Activated B cell treated with CpG ODN at 0.5 μM for 24 hours (primary cell): ENCODE measurements around the gene FAM53A. TPM values are rescaled to one million over a fixed set of nuclear protein-coding genes. Genes with fewer than 3 reads are reported as not detected.

ENCODE experiments used
- ATAC-seq: fragments of 200-7000 bp; cut with Tn5 transposase; one replicate; pipeline ENCODE4 v1.10.0; 2021; ENCODE audit warnings: low read depth, mild to moderate bottlenecking, moderate library complexity
- CTCF ChIA-PET: fragments of 350-600 bp; sonication (Branson Sonifier 250); formaldehyde crosslinking; loops from one replicate; lab custom pipeline; 2021; ENCODE audit warnings: antibody characterized with exemption; lab: Charles Lee
- POLR2A ChIA-PET: fragments of 350-600 bp; sonication (Branson Sonifier 250); formaldehyde crosslinking; loops from one replicate; lab custom pipeline; 2021; ENCODE audit warnings: antibody characterized with exemption; lab: Charles Lee
- DNase-seq: peaks from one replicate; pipeline ENCODE4 v3.0.0; 2022
- H3K27ac Mint-ChIP-seq: one replicate; pipeline ENCODE4 v1.8.0; 2020; ENCODE audit warnings: mixed read lengths
- H3K27me3 Mint-ChIP-seq: one replicate; pipeline ENCODE4 v1.8.0; 2021; ENCODE audit warnings: mixed read lengths
- H3K36me3 Mint-ChIP-seq: one replicate; pipeline ENCODE4 v1.8.0; 2021; ENCODE audit warnings: low read depth, mixed read lengths
- H3K4me1 Mint-ChIP-seq: one replicate; pipeline ENCODE4 v1.8.0; 2021; ENCODE audit warnings: mixed read lengths
- H3K4me3 Mint-ChIP-seq: one replicate; pipeline ENCODE4 v1.8.0; 2020; ENCODE audit warnings: mild to moderate bottlenecking, mixed read lengths
- H3K9me3 Mint-ChIP-seq: one replicate; pipeline ENCODE4 v1.8.0; 2020; ENCODE audit warnings: mixed read lengths
- CTCF ChIP-seq: fragments of 200-600 bp; IDR thresholded peaks from one replicate; pipeline ENCODE4 v1.8.0; 2022; ENCODE audit warnings: antibody characterized with exemption, mild to moderate bottlenecking
- intact Hi-C: fragments of 100-400 bp; cut with micrococcal nuclease; formaldehyde crosslinking; loops from one replicate; pipeline ENCODE4 v1.15.1; 2024
- total RNA-seq: library from RNA; stranded (reverse); gene quantifications from 2 replicates; pipeline ENCODE4 v1.2.3, GENCODE V29; 2022

FAM53A gene
- total RNA-seq, 1 donor from 2014 or later = 1.2 TPM

- Mint-ChIP-seq H3K4me1 (no peaks in the 10 kb centered on the region), H3K9me3 (no peaks in the 10 kb centered on the region), H3K27me3 (no peaks in the 10 kb centered on the region), H3K4me3 (no peak overlapping the region), H3K27ac (no peak overlapping the region), H3K36me3 (no peaks in the 10 kb centered on the region)
- intact Hi-C loops = no loop called here
- DNase-seq (no peak), ATAC-seq (no peak)
- POLR2A ChIA-PET = interaction anchor here (0.7 kb wide), 1 partner anchor 114 kb away, joined by 6 read pairs; no protein-coding TSS in a partner anchor
- CTCF ChIA-PET = no interaction called here
- TF ChIP-seq CTCF = no peak
These were observed 20.6 kb downstream of the FAM53A start for GRCh38 chr4:1663549-1663948.

- Mint-ChIP-seq H3K4me3 (no peak overlapping the region), H3K9me3 (no peaks in the 10 kb centered on the region), H3K27ac (no peak overlapping the region), H3K27me3 (no peaks in the 10 kb centered on the region), H3K36me3 (no peaks in the 10 kb centered on the region), H3K4me1 (no peaks in the 10 kb centered on the region)
- TF ChIP-seq CTCF = no peak
- no peak for DNase-seq
- intact Hi-C loops = no loop called here
- ChIA-PET POLR2A (no interaction called here), CTCF (interaction anchor here (0.6 kb wide), 1 partner anchor 27 kb away, joined by 3 read pairs; no protein-coding TSS in a partner anchor)
- ATAC-seq = no peak
These were observed 22.4 kb downstream of the FAM53A start for GRCh38 chr4:1661695-1662094.

- no peak for TF ChIP-seq CTCF
- ATAC-seq (no peak), DNase-seq (no peak)
- Mint-ChIP-seq H3K4me1 (no peaks in the 10 kb centered on the region), H3K36me3 (no peaks in the 10 kb centered on the region), H3K4me3 (no peak overlapping the region), H3K27me3 (no peaks in the 10 kb centered on the region), H3K9me3 (no peaks in the 10 kb centered on the region), H3K27ac (no peak overlapping the region)
- POLR2A ChIA-PET = no interaction called here
- CTCF ChIA-PET = no interaction called here
- intact Hi-C loops = no loop called here
These were observed 23.0 kb downstream of the FAM53A start for GRCh38 chr4:1660948-1661677.

GRCh38 chr4:1659104-1660043 is 24.7 kb downstream of the FAM53A start:
- TF ChIP-seq CTCF = no peak
- peaks cover 2% of the 10 kb centered on the region for H3K36me3 Mint-ChIP-seq
- no peaks in the 10 kb centered on the region for H3K4me1 Mint-ChIP-seq
- ATAC-seq (no peak), DNase-seq (no peak)
- no peaks in the 10 kb centered on the region for H3K9me3 Mint-ChIP-seq
- POLR2A ChIA-PET = no interaction called here
- no peak overlapping the region for H3K27ac Mint-ChIP-seq
- no peaks in the 10 kb centered on the region for H3K27me3 Mint-ChIP-seq
- intact Hi-C loops = no loop called here
- no peak overlapping the region for H3K4me3 Mint-ChIP-seq
- CTCF ChIA-PET = no interaction called here

- H3K27me3 Mint-ChIP-seq = no peaks in the 10 kb centered on the region
- ATAC-seq (no peak), DNase-seq (no peak)
- no peaks in the 10 kb centered on the region for H3K4me1 Mint-ChIP-seq
- intact Hi-C loops = no loop called here
- POLR2A ChIA-PET = no interaction called here
- no peak overlapping the region for H3K27ac Mint-ChIP-seq
- no peak overlapping the region for H3K4me3 Mint-ChIP-seq
- H3K36me3 Mint-ChIP-seq = peaks cover 2% of the 10 kb centered on the region
- no peaks in the 10 kb centered on the region for H3K9me3 Mint-ChIP-seq
- CTCF ChIA-PET = no interaction called here
- TF ChIP-seq CTCF = no peak
These were observed 25.5 kb downstream of the FAM53A start for GRCh38 chr4:1658581-1658980.
